ENCODE measurements around the gene CEBPA. TPM values are rescaled to one million over a fixed set of nuclear protein-coding genes. Genes with fewer than 3 reads are reported as not detected.

The CEBPA gene
- total and polyA plus RNA-seq, 2 experiments from 2014 or later, result 103 to 151 TPM

DNA sequence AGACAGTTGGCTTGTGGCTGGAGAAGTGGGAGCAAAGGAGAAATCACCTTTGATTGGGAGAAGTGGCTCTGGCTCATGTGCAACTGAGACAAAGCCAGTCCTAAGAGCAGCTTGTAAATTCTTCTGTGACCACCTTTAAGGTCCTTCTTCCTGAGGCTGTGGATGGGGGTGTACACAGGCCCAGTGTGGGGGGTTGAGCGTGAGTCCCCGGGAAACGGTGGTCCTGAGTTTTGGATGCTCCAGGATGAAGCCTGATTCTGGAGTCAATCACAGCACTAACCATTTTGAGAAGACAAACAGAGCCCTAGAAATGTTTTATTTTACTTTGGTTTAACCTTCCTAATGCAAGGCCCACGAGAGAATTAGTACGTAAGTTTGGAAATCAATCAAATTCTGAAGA, 3.9 kb upstream of the CEBPA start:
- no peak for DNase-seq (ENCODE audit: low spot score)
- Histone ChIP-seq H3K27me3 (no peaks in the 10 kb centered on the region), H3K9me2 (replicated peaks; ENCODE audit: insufficient read depth) (no peaks in the 10 kb centered on the region), H3K9me3 (ENCODE audit: low read depth) (no peaks in the 10 kb centered on the region), H3K4me2 (no peak overlapping the region), H3K4me3 (no peak overlapping the region), H4K20me1 (ENCODE audit: insufficient read depth, poor library complexity, severe bottlenecking) (peaks cover under 1% of the 10 kb centered on the region), H3K36me3 (replicated peaks; ENCODE audit: insufficient read depth, low read depth) (no peaks in the 10 kb centered on the region), H3K27ac (peak overlapping the region; percentile 100), H3K79me2 (peaks cover 15% of the 10 kb centered on the region), H2AFZ (no peak overlapping the region), H3K4me1 (ENCODE audit: insufficient read depth) (peaks cover 28% of the 10 kb centered on the region)
- 86% methylated on average over 5 of the region's 5 CpGs for WGBS (ENCODE audit: low lambda C conversion rate, missing lambda C conversion rate)
- TF ChIP-seq, protein P1, sequence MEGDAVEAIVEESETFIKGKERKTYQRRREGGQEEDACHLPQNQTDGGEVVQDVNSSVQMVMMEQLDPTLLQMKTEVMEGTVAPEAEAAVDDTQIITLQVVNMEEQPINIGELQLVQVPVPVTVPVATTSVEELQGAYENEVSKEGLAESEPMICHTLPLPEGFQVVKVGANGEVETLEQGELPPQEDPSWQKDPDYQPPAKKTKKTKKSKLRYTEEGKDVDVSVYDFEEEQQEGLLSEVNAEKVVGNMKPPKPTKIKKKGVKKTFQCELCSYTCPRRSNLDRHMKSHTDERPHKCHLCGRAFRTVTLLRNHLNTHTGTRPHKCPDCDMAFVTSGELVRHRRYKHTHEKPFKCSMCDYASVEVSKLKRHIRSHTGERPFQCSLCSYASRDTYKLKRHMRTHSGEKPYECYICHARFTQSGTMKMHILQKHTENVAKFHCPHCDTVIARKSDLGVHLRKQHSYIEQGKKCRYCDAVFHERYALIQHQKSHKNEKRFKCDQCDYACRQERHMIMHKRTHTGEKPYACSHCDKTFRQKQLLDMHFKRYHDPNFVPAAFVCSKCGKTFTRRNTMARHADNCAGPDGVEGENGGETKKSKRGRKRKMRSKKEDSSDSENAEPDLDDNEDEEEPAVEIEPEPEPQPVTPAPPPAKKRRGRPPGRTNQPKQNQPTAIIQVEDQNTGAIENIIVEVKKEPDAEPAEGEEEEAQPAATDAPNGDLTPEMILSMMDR (IDR thresholded peaks at IDR 0.05; ENCODE audit: poor library complexity), result no peak

DNA sequence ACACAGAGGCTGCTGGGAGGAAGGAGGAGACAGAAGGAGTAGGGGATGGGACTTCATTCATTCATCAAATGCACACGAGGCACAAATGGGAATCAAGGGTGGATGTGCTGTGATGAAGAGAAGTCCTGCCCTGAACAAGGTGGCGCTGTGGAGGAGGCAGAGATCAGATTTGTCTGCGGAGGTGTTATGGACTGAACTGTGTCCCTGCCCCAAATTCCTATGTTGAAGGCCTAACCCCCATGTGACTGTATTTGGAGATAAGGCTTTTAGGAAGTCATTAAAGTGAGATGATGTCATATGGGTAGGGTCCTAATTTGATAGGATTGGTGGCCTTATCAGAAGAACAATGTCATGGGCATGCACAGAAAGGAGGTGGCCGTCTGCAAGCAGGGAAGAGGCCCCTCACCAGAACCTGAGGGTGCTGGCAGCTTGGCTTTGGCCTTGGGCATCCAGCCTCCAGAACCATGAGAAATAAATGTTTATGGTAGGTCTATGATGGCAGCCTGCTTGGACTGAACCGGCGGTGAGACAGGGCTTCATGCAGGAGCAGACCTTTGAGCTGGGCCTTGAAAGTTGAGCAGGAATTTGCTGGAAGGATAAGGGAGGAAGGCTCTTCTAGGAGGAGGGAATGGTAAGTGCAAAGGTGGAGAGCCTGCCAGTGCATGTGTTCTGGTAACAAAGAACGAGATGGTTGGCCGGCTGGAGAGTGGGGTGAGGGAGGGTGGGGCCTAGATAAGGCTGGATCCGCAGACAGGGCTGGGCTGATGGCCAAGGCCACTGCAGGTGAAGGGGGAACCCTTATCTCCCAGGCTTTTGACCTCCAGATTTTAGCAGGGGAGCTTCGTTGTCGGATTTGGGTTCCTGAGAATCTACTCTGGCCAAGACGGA, 2.7 kb upstream of the CEBPA start:
- Histone ChIP-seq H3K4me1 (ENCODE audit: insufficient read depth) (peaks cover 21% of the 10 kb centered on the region), H3K27ac (peak overlapping the region; percentile 100), H3K9me2 (replicated peaks; ENCODE audit: insufficient read depth) (no peaks in the 10 kb centered on the region), H3K4me3 (no peak overlapping the region), H3K79me2 (peaks cover 27% of the 10 kb centered on the region), H3K4me2 (peak overlapping the region; percentile 95), H4K20me1 (ENCODE audit: insufficient read depth, poor library complexity, severe bottlenecking) (peaks cover 12% of the 10 kb centered on the region), H2AFZ (no peak overlapping the region), H3K27me3 (peaks cover 2% of the 10 kb centered on the region), H3K9me3 (ENCODE audit: low read depth) (no peaks in the 10 kb centered on the region), H3K36me3 (replicated peaks; ENCODE audit: insufficient read depth, low read depth) (no peaks in the 10 kb centered on the region)
- peak; percentile 58 for DNase-seq (ENCODE audit: low spot score)
- WGBS (ENCODE audit: low lambda C conversion rate, missing lambda C conversion rate), result 61% methylated on average over 11 of the region's 12 CpGs
- TF ChIP-seq EZH2phosphoT487 (IDR thresholded peaks at IDR 0.05; ENCODE audit: low read depth, severe bottlenecking, unreplicated experiment) (no peak), EZH2 (IDR thresholded peaks at IDR 0.05; ENCODE audit: borderline replicate concordance) (no peak)
- TF ChIP-seq, protein P1 (IDR thresholded peaks at IDR 0.05; ENCODE audit: poor library complexity), result no peak

DNA sequence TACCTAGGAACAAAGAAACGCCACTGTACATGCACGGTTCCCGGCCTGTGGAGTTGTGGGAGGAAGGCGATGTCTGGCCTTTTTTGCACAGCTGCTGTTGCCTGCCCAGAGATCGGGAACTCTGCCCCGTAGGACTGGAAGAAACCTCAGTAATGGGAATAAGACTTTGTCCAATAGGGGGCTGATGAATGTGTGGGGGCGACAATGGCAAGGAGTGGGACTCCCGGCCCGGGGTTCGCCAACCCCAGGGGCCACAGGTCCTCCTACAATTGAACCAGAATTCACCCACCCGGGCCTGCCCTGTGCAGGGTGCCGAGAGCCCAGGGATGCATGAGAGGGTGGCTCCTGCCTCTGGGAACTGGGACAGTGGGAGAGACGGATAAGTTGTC, 2.0 kb upstream of the CEBPA start:
- Histone ChIP-seq H3K27ac (peak overlapping the region; percentile 100), H3K4me2 (peak overlapping the region; percentile 95), H3K27me3 (peaks cover 2% of the 10 kb centered on the region), H4K20me1 (ENCODE audit: insufficient read depth, poor library complexity, severe bottlenecking) (peaks cover 15% of the 10 kb centered on the region), H3K9me3 (ENCODE audit: low read depth) (no peaks in the 10 kb centered on the region), H3K4me3 (no peak overlapping the region), H2AFZ (no peak overlapping the region), H3K79me2 (peaks cover 33% of the 10 kb centered on the region), H3K4me1 (ENCODE audit: insufficient read depth) (peaks cover 25% of the 10 kb centered on the region), H3K9me2 (replicated peaks; ENCODE audit: insufficient read depth) (no peaks in the 10 kb centered on the region), H3K36me3 (replicated peaks; ENCODE audit: insufficient read depth, low read depth) (no peaks in the 10 kb centered on the region)
- TF ChIP-seq, protein P1 (IDR thresholded peaks at IDR 0.05; ENCODE audit: poor library complexity), result no peak
- TF ChIP-seq EZH2 (IDR thresholded peaks at IDR 0.05; ENCODE audit: borderline replicate concordance) (no peak), EZH2phosphoT487 (IDR thresholded peaks at IDR 0.05; ENCODE audit: low read depth, severe bottlenecking, unreplicated experiment) (no peak)
- no peak for DNase-seq (ENCODE audit: low spot score)
- WGBS (ENCODE audit: low lambda C conversion rate, missing lambda C conversion rate), result 87% methylated on average over 13 of the region's 13 CpGs

All from hepatocyte (in vitro differentiated cells).